Keratinocyte (primary cell): ENCODE measurements around the gene SLC10A3. TPM values are rescaled to one million over a fixed set of nuclear protein-coding genes. Genes with fewer than 3 reads are reported as not detected.
A peak's percentile ranks its signal among the peaks of the same experiment; 100 is the strongest.

Source experiments
- DNase-seq: peaks from one replicate; pipeline ENCODE4 v3.0.0-alpha.2; 2011; ENCODE audit warnings: low read depth, missing footprints, low spot score
- FAIRE-seq: peaks from 2 replicates; lab custom pipeline; 2011; peaks lifted over from hg19 to GRCh38; lab: Jason Lieb, UNC
- H2AFZ ChIP-seq: 2 replicates; pipeline ENCODE4 v1.6.0; 2012; ENCODE audit warnings: low read length, control low read depth, inconsistent platforms; ENCODE audit not compliant: control insufficient read depth
- H3K27ac ChIP-seq: 2 replicates; pipeline ENCODE4 v1.5.1; 2011; ENCODE audit warnings: low read length; ENCODE audit not compliant: control insufficient read depth, insufficient read depth
- H3K27me3 ChIP-seq: 3 replicates; pipeline ENCODE4 v1.6.0; 2011; ENCODE audit warnings: low read length; ENCODE audit not compliant: control insufficient read depth, insufficient read depth; ENCODE audit errors: extremely low read depth
- H3K36me3 ChIP-seq, 2 experiments: 2 replicates in 1 of 2; 3 replicates in 1 of 2; pipeline ENCODE4 v1.5.1; 2011; ENCODE audit warnings: low read length in 2 of 2, mild to moderate bottlenecking in 1 of 2; ENCODE audit not compliant: control insufficient read depth in 2 of 2, insufficient read depth in 2 of 2; ENCODE audit errors: extremely low read depth in 1 of 2
- H3K4me1 ChIP-seq: 3 replicates; pipeline ENCODE4 v1.5.1; 2011; ENCODE audit warnings: low read length; ENCODE audit not compliant: control insufficient read depth, insufficient read depth; ENCODE audit errors: extremely low read depth
- H3K4me2 ChIP-seq: 3 replicates; pipeline ENCODE4 v1.6.0; 2011; ENCODE audit warnings: low read depth, low read length; ENCODE audit not compliant: control insufficient read depth, insufficient read depth; ENCODE audit errors: extremely low read depth
- H3K4me3 ChIP-seq, 3 experiments: fragments of 200-600 bp in 1 of 3; sonication (generic) in 1 of 3; 2 replicates in 2 of 3; 3 replicates in 1 of 3; pipeline ENCODE4 v1.5.1; 2011 to 2016; ENCODE audit warnings: low read length in 3 of 3, mild to moderate bottlenecking in 3 of 3, control low read depth in 2 of 3, inconsistent platforms in 1 of 3, low read depth in 1 of 3, mixed read lengths in 1 of 3, mixed run types in 1 of 3, moderate library complexity in 1 of 3; ENCODE audit not compliant: control insufficient read depth in 2 of 3, insufficient read depth in 2 of 3; ENCODE audit errors: extremely low read depth in 1 of 3
- H3K79me2 ChIP-seq: 2 replicates; pipeline ENCODE4 v1.6.0; 2012; ENCODE audit warnings: low read length; ENCODE audit not compliant: control insufficient read depth, insufficient read depth
- H3K9ac ChIP-seq: 3 replicates; pipeline ENCODE4 v1.6.0; 2011; ENCODE audit warnings: low read length; ENCODE audit not compliant: control insufficient read depth, insufficient read depth; ENCODE audit errors: extremely low read depth
- H3K9me1 ChIP-seq: 3 replicates; pipeline ENCODE4 v1.6.0; 2011; ENCODE audit warnings: low read length; ENCODE audit not compliant: control insufficient read depth, insufficient read depth; ENCODE audit errors: extremely low read depth
- H3K9me3 ChIP-seq: 2 replicates; pipeline ENCODE4 v1.5.1; 2012; ENCODE audit warnings: low read depth, low read length; ENCODE audit not compliant: control insufficient read depth
- H4K20me1 ChIP-seq: 3 replicates; pipeline ENCODE4 v1.6.0; 2011; ENCODE audit warnings: low read length; ENCODE audit not compliant: control insufficient read depth, insufficient read depth; ENCODE audit errors: extremely low read depth
- CTCF ChIP-seq, 3 experiments: IDR thresholded peaks in 1 of 3; conservative IDR thresholded peaks in 1 of 3; optimal IDR thresholded peaks in 1 of 3; 2 replicates in 2 of 3; 3 replicates in 1 of 3; pipeline versions ENCODE3 to v1.5.1; 2011; ENCODE audit warnings: low read length in 3 of 3, mild to moderate bottlenecking in 3 of 3, moderate library complexity in 2 of 3, control low read depth in 1 of 3, inconsistent platforms in 1 of 3; ENCODE audit not compliant: insufficient read depth in 2 of 3; ENCODE audit errors: extremely low read depth in 1 of 3
- EZH2 ChIP-seq: IDR thresholded peaks from one replicate; pipeline ENCODE4 v1.6.1; 2012; ENCODE audit warnings: inconsistent platforms, mild to moderate bottlenecking, low read length, moderate library complexity
- dilution Hi-C: fragments of 300-500 bp; cut with MboI; formaldehyde crosslinking; loops from one replicate; pipeline ENCODE4 v1.7.0; 2020; ENCODE audit warnings: low sequenced_read_pairs; ENCODE audit not compliant: extremely low pct_ligation_motif_present
- polyA plus RNA-seq, 5 experiments: library from polyadenylated mRNA; depleted of rRNA in 3 of 5; stranded (reverse) in 3 of 5; stranded (forward) in 1 of 5; unstranded in 1 of 5; fragments of >200 nt; gene quantifications; 1 replicate in 1 of 5; 2 replicates in 3 of 5; 3 replicates in 1 of 5; pipeline versions ENCODE4 v1.2.1 to v1.2.3, GENCODE V29; 2011 to 2012; ENCODE audit warnings: missing spikeins in 2 of 5, low read depth in 1 of 5, low replicate concordance in 1 of 5

Gene SLC10A3
- polyA plus RNA-seq, 1 donor (not counting 4 experiments of a cell fraction or from before 2014, with no cell fraction given): 8.1 TPM

- no peak for TF ChIP-seq EZH2
- TF ChIP-seq CTCF (optimal IDR thresholded peaks at IDR 0.05 in 1 of 3, IDR thresholded peaks at IDR 0.05 in 1 of 3, conservative IDR thresholded peaks at IDR 0.05 in 1 of 3; ENCODE audit: extremely low read depth in 1 of 3, insufficient read depth in 2 of 3, low read length in 3 of 3): no peak
- Histone ChIP-seq H3K4me2 (peak overlapping the region; percentile 32), H3K9me1 (no peaks in the 10 kb centered on the region), H3K36me3 (peaks cover 0 to 3% of the 10 kb centered on the region in 2 experiments), H3K9me3 (no peaks in the 10 kb centered on the region), H3K79me2 (peaks cover 8% of the 10 kb centered on the region), H4K20me1 (no peaks in the 10 kb centered on the region), H3K27me3 (no peaks in the 10 kb centered on the region), H3K4me1 (peaks cover 4% of the 10 kb centered on the region), H3K4me3 (peak overlapping the region in 2 of 3 experiments; percentile 19 to 20), H2AFZ (no peak overlapping the region), H3K27ac (no peak overlapping the region), H3K9ac (no peak overlapping the region)
- no peak for FAIRE-seq
- dilution Hi-C loops: no loop called here
- DNase-seq: peak; percentile 9
These were observed 32.8 kb downstream of the SLC10A3 start for GRCh38 chrX:154457491-154458115.

- no peaks in the 10 kb centered on the region for H3K9me3 ChIP-seq
- no peak overlapping the region for H3K27ac ChIP-seq
- TF ChIP-seq EZH2 (no peak), CTCF (optimal IDR thresholded peaks at IDR 0.05 in 1 of 3, IDR thresholded peaks at IDR 0.05 in 1 of 3, conservative IDR thresholded peaks at IDR 0.05 in 1 of 3; ENCODE audit: extremely low read depth in 1 of 3, insufficient read depth in 2 of 3, low read length in 3 of 3) (no peak)
- H3K27me3 ChIP-seq: no peaks in the 10 kb centered on the region
- H3K9ac ChIP-seq: no peak overlapping the region
- peaks cover 0 to 9% of the 10 kb centered on the region in 2 experiments for H3K36me3 ChIP-seq
- H3K4me1 ChIP-seq: no peaks in the 10 kb centered on the region
- dilution Hi-C loops: no loop called here
- H3K79me2 ChIP-seq: no peaks in the 10 kb centered on the region
- H3K4me2 ChIP-seq: no peak overlapping the region
- H3K4me3 ChIP-seq: no peak overlapping the region
- H3K9me1 ChIP-seq: no peaks in the 10 kb centered on the region
- H2AFZ ChIP-seq: no peak overlapping the region
- H4K20me1 ChIP-seq: no peaks in the 10 kb centered on the region
- no peak for DNase-seq
- no peak for FAIRE-seq
These were observed 37.6 kb downstream of the SLC10A3 start for GRCh38 chrX:154452823-154453222.
